Osteoblast (primary cell): ENCODE data around the gene CAPZB. TPM values are rescaled to one million over a fixed set of nuclear protein-coding genes. Genes with fewer than 3 reads are reported as not detected.
A peak's percentile ranks its signal among the peaks of the same experiment; 100 is the strongest.

Experiments
- DNase-seq: peaks from one replicate; pipeline ENCODE4 v3.0.0; 2011; ENCODE audit warnings: low spot score, mixed read lengths; ENCODE audit not compliant: insufficient read length; ENCODE audit errors: missing footprints
- H2AFZ ChIP-seq: 2 replicates; pipeline ENCODE4 v1.6.0; 2011; ENCODE audit warnings: mild to moderate bottlenecking, low read length
- H3K27ac ChIP-seq: 2 replicates; pipeline ENCODE4 v1.5.1; 2011; ENCODE audit warnings: mild to moderate bottlenecking, low read depth, low read length, moderate library complexity
- H3K27me3 ChIP-seq: 2 replicates; pipeline ENCODE4 v1.6.0; 2012; ENCODE audit warnings: mild to moderate bottlenecking, control low read depth, inconsistent platforms, low read length, moderate library complexity; ENCODE audit not compliant: insufficient read depth
- H3K36me3 ChIP-seq: 2 replicates; pipeline ENCODE4 v1.5.1; 2011; ENCODE audit warnings: mild to moderate bottlenecking, low read length, control low read depth, moderate library complexity; ENCODE audit not compliant: insufficient read depth
- H3K4me1 ChIP-seq: 2 replicates; pipeline ENCODE4 v1.5.1; 2011; ENCODE audit warnings: mild to moderate bottlenecking, low read length, control low read depth, moderate library complexity; ENCODE audit not compliant: insufficient read depth
- H3K4me2 ChIP-seq: 2 replicates; pipeline ENCODE4 v1.6.0; 2011; ENCODE audit warnings: mild to moderate bottlenecking, low read length; ENCODE audit not compliant: insufficient read depth
- H3K4me3 ChIP-seq: fragments of 200-600 bp; sonication (generic); 3 replicates; pipeline ENCODE4 v1.5.1; 2012; ENCODE audit warnings: mild to moderate bottlenecking, low read length, inconsistent platforms; ENCODE audit not compliant: insufficient read depth
- H3K79me2 ChIP-seq: 2 replicates; pipeline ENCODE4 v1.6.0; 2012; ENCODE audit warnings: mild to moderate bottlenecking, low read length, control low read depth, inconsistent platforms; ENCODE audit not compliant: insufficient read depth
- H3K9me3 ChIP-seq: 2 replicates; pipeline ENCODE4 v1.5.1; 2011; ENCODE audit warnings: low read depth, low read length, control low read depth
- H4K20me1 ChIP-seq: 2 replicates; pipeline ENCODE4 v1.6.0; 2012; ENCODE audit warnings: mild to moderate bottlenecking, low read length, control low read depth; ENCODE audit not compliant: insufficient read depth
- CTCF ChIP-seq: IDR thresholded peaks from 2 replicates; pipeline ENCODE4 v1.5.1; 2011; ENCODE audit warnings: mild to moderate bottlenecking, low read depth, low read length, moderate library complexity; ENCODE audit errors: extremely low read depth
- total RNA-seq: library from RNA; depleted of rRNA; stranded (reverse); fragments of >200 nt; gene quantifications from 2 replicates; pipeline ENCODE4 v1.2.3, GENCODE V29; 2012

Gene CAPZB
- total RNA-seq, 1 donor = 217 TPM

- H3K4me2 ChIP-seq = peak overlapping the region; percentile 33
- H3K27me3 ChIP-seq = no peaks in the 10 kb centered on the region
- peaks cover 80% of the 10 kb centered on the region for H3K79me2 ChIP-seq
- H3K9me3 ChIP-seq = no peaks in the 10 kb centered on the region
- peaks cover 13% of the 10 kb centered on the region for H3K36me3 ChIP-seq
- no peak for TF ChIP-seq CTCF
- peak overlapping the region; percentile 3 for H3K4me3 ChIP-seq
- H4K20me1 ChIP-seq = peaks cover 61% of the 10 kb centered on the region
- H2AFZ ChIP-seq = no peak overlapping the region
- peaks cover 95% of the 10 kb centered on the region for H3K4me1 ChIP-seq
- H3K27ac ChIP-seq = peak overlapping the region; percentile 97
- peak; percentile 89 for DNase-seq
These were observed 33.1 kb downstream of the CAPZB start for GRCh38 chr1:19452221-19452663.

- Histone ChIP-seq H2AFZ (no peak overlapping the region), H4K20me1 (peaks cover 51% of the 10 kb centered on the region), H3K27me3 (no peaks in the 10 kb centered on the region), H3K4me1 (peaks cover 91% of the 10 kb centered on the region), H3K9me3 (no peaks in the 10 kb centered on the region), H3K4me3 (no peak overlapping the region), H3K36me3 (peaks cover 13% of the 10 kb centered on the region), H3K4me2 (peak overlapping the region; percentile 67), H3K27ac (peak overlapping the region; percentile 97), H3K79me2 (peaks cover 79% of the 10 kb centered on the region)
- TF ChIP-seq CTCF = no peak
- DNase-seq = peak; percentile 87
These were observed 34.4 kb downstream of the CAPZB start for GRCh38 chr1:19450811-19451515.

- Histone ChIP-seq H3K27ac (peak overlapping the region; percentile 97), H4K20me1 (peaks cover 41% of the 10 kb centered on the region), H3K4me1 (peaks cover 87% of the 10 kb centered on the region), H3K27me3 (no peaks in the 10 kb centered on the region), H3K36me3 (peaks cover 13% of the 10 kb centered on the region), H3K4me2 (peak overlapping the region; percentile 66), H3K79me2 (peaks cover 79% of the 10 kb centered on the region), H3K4me3 (no peak overlapping the region), H3K9me3 (no peaks in the 10 kb centered on the region), H2AFZ (no peak overlapping the region)
- no peak for DNase-seq
- TF ChIP-seq CTCF = no peak
These were observed 35.7 kb downstream of the CAPZB start for GRCh38 chr1:19449454-19450228.
